ENCODE data around the gene ARHGEF10L.
"Not testable (repeated sequence)": the region's sequence is repeated elsewhere in the genome, so short reads cannot be mapped to it uniquely, and the experiment has no call there.

ARHGEF10L gene

GRCh38 chr1:17616731-17617279 is 77.3 kb downstream of the ARHGEF10L start:
- no peak for DNase-seq

DNA sequence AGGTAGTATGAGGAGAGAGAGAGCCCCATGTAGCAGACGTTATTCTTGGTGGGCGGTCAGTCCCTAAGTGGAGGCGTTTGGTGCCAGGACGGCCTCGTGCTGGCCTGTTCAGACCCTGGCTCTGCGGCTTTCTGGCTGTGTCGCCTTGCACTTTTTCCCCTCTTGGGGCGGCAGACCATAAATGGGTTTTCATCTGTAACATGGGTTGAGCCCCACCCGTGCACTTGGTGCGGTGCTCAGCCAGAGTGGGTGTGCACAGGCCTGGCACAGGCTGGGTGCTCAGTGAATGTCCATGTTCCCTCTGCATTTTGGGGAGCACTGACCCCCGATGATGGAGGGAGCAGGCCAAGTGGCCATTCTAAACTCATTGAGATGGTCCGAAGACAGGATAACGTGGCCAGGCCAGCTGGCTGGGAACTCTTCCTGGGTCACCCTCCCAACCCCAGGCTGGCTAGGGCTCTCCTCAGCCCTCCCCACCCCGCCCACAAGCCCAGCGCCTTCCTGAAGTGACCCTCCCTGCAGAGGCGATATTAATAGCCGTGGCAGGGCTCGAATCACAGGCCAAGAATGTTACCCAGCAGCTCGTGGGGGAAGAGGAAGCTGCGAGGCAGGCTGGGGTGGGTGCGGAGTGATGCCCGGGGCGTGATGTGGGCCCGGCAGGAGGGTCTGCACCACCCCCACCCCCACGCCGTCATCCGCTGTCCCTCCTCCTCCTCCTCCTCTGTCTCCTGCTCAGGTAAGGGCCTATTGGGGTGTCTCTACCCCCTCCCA is 78.5 kb downstream of the ARHGEF10L start:
- DNase-seq = peak in 1 of 2 donors; percentile 21

DNA sequence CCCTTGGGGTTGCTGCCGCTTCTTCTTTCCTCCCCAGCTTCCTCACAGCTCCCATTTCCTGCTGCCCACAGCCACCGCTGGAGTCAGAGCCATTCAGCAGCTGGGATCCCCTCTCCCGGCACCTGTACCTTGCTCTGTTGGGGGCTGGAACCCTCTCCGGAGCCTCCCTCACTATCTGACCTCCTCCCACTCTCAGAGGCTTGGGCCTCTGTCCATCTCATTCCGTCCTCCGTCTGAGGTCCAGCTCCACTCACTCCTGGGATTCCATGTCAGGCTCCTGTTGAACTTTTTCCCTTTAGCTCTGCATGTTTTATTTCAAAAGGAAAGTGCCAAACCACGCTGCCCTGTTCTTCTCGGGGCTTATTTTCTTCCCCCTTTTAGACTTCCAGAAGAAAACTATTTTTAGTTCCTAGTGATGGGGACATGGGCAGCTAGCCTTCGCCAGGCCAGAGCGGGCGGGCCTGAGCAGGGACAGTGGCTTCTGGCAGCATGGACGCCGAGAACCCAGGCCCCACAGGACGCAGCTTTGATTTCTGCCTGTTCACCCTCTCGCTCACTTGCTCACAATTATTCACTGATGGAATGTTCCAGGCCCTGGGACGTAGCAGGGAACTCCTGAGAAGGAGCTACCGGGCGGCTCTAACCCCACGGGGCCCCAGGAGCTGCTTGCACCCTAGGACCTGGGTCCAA is 79.2 kb downstream of the ARHGEF10L start:
- no peak for DNase-seq

DNA sequence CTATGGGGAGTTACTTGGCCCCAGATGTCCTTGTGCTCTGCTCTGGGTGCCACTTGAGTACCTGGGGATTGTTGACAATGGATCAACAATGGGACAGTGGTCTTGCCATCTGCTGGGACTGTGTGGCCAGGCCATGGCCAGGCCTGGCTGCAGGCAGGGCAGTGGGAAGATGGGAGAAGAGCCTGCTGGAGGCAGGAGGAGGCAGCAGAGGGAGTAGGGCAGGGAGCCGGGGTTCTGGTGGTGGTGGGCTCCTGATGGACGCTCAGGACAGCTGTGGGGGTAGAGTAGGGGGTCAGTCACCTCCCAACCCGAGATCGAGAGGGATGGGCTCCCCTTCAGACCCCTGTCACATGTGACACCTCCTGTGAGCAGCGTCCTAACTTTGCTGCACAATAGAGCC is 81.0 kb downstream of the ARHGEF10L start:
- no peak for DNase-seq

GRCh38 chr1:17621691-17622090 is 82.2 kb downstream of the ARHGEF10L start:
- DNase-seq = no peak

DNA sequence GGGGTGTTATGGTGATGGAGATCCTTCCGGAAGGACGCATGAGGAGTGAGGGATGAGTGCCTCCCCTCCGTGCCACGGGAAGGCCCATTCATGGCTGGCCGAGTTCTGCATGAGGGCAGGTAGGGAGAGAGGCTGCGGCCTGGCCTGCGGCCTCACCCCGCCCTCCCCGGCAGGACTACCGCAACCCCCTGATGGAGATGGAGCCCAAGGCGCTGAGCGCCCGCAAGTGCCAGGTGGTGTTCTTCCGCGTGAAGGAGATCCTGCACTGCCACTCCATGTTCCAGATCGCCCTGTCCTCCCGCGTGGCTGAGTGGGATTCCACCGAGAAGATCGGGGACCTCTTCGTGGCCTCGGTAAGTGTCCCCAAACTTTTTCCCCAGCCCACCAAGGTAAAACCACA is 83.3 kb downstream of the ARHGEF10L start:
- no peak for DNase-seq

- no peak for DNase-seq
Observed at GRCh38 chr1:17624611-17625233, 85.2 kb downstream of the ARHGEF10L start.

DNA sequence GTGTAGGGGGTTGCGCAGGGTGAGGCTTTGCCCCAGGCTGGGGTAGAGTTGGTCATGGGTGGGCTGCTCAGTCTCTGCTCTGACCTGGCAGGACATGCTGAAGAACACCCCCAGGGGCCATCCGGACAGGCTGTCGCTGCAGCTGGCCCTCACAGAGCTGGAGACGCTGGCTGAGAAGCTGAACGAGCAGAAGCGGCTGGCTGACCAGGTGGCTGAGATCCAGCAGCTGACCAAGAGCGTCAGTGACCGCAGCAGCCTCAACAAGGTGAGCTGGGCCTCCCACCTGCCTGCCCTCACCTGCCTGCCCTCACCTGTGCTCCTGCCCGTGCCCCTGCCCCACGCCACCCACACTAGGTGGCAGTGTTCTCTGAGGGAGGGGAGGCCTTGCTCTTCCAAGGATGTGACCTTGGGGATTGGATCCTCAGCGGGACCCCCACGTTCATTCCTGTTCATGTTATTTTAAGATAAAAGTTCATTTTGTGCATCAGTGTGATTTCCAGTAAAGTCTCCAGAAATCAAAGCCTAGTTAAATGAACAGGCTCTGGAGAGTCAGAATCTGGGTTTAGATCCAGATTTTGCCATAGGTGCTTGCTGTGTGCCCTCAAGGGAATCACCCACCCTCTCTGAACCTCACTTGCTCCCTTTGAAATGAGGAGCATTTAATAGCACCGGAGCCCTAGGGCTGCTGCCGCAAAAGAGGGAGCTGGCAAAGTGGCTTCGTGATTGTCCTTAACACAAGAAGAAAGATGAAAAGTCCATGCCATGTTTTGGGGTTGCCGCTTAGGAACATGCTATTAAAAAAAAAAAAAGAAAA is 87.9 kb downstream of the ARHGEF10L start:
- no peak for DNase-seq

- not testable (repeated sequence) for DNase-seq
Observed at GRCh38 chr1:17629046-17629445, 89.5 kb downstream of the ARHGEF10L start.

- DNase-seq = no peak
Observed at GRCh38 chr1:17629460-17629859, 90.0 kb downstream of the ARHGEF10L start.

DNA sequence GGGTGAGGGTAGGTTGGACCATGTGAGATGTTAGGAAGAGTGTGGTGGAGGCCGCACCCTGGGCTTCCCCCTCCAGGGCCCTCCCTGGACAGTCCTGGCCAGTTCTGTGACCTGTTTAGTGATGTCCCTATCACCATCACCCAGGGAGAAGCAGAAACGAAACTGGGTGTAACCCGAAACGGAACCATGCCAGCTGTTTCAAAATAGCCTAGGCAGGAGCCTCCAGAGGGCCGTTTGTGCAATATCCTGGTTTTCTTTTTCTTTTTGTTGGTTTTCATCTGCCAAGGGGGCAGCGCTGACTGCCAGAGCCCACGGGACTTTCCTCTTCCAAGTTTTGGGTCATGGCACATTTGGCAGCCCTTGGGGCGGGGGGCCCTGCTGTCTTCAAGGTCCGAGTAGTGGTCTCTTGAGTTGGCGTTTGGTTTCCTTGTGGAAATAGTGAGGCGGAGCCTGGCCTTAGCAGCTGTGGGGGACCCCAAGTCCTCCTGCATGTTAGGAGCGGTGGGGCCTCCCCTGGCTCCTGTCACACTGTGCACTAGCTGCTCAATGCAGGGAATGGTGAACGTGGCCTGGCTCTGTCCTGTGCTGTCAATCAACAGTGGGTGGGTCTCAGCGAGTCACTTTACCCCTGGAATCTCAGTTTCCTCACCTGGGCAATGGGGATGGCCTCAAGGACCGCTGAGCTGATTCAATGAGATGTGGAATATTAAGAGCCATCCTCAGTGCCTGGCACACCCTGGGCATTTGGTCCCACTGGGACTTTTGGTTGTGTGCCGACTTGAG is 90.7 kb downstream of the ARHGEF10L start:
- peak; percentile 26 to 80 for DNase-seq

- DNase-seq = no peak
Observed at GRCh38 chr1:17630986-17631385, 91.5 kb downstream of the ARHGEF10L start.

GRCh38 chr1:17631410-17631809 is 91.9 kb downstream of the ARHGEF10L start:
- no peak for DNase-seq

DNA sequence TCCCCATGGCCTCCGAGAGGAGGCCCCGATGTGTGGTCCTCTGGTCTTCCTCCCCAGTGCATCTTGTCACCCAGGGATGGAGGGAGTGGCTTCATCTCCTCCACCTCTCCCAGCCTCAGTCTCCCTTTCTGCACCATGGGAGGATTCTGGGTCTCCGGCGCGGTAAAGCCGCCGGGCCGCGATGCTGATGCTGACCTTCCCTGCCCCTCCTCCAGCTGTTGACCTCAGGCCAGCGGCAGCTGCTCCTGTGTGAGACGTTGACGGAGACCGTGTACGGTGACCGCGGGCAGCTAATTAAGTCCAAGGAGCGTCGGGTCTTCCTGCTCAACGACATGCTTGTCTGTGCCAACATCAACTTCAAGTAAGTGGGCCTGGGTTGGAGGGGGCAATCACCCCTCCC is 92.6 kb downstream of the ARHGEF10L start:
- DNase-seq = no peak

DNA sequence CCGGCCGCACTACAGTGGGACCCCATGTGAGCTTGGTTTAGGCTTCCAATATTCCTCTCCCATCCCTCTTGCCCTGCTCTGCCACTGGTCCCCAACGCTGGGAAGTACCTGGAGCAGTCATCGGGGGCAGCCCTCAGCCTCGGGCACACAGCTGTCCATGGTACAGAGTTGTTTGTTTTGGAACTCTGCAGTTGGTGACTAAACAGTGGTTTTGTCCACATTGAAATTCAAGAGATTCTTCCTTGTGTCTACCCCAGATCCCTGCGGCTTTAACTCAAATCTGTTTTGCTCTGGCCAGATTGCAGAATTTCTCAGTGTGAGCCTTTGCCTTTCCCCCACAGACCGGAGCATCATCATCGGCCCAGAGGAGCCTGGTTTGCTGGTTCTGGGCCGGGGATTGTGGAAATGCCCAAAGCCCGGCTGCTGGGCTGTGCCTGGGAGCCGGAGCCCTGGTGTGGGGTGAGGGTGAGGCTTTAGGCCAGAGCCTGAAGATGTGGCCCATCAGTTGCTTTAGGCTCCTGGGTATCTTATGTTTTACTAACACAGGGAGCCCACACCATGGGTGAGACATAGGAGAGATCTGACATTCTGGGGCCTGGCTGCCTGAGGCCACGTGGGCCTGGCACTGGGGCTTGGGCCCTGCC is 93.2 kb downstream of the ARHGEF10L start:
- no peak for DNase-seq

- no peak for DNase-seq
Observed at GRCh38 chr1:17633654-17634053, 94.2 kb downstream of the ARHGEF10L start.

GRCh38 chr1:17635276-17635675 is 95.8 kb downstream of the ARHGEF10L start:
- DNase-seq = no peak

DNA sequence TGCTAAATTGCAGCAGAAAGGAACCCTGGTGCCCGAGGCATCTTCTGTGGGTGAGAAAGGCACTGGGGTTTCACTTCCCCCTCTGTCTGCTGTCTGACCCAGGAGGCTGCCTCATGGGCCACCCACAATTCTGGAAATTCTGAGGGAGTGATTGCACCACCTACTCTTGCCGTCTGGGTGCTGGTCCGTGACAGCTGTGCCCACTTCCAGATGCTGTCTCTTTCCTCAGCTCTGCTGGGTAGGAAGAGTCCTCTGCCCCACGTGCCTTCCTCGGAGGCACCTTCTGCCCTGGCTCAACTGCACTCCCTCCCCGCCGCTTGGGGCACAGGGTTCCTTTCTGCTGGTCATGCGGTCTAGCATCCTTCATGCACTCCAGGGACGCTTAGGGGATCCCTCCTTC is 96.3 kb downstream of the ARHGEF10L start:
- peak; percentile 20 to 80 for DNase-seq

GRCh38 chr1:17636612-17637011 is 97.1 kb downstream of the ARHGEF10L start:
- no peak for DNase-seq

- no peak for DNase-seq
Observed at GRCh38 chr1:17637055-17637454, 97.6 kb downstream of the ARHGEF10L start.

DNA sequence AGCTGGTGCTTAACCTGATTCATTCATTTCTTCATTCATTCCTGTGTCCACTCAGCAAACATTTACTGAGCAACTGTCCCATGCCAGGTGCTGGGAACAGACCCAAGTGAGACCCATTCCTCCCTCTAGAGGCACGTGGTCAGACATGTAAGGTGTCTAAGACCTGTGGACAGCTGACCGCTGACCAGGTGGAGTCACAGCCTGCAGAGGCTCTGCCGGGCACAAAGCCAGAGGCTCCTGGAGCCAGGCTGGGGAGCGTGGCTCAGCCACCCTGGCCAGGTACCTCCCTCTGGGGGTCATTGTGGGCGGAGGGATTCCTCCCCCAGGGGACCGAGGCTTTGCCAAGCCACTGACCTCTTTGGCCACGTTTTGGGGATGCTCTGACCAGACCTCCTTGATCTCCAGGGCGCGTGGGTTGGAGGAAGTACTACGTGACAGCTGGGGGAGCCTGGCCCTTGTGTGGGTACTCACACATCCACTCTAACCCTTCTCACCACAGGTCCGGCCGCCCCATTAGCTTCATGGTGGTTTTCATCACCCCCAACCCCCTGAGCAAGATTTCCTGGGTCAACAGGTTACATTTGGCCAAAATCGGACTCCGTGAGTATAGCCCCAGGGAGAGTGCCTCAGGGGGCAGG is 100.3 kb downstream of the ARHGEF10L start:
- no peak for DNase-seq
